Measurements from ENCODE around the gene ZNF385A.

GRCh38 chr12:54374562-54375258 lies 9.8 kb downstream of the ZNF385A start:
- TF ChIP-seq CTCF (IDR thresholded peaks at IDR 0.05) = no peak
- TF ChIP-seq POLR2A (IDR thresholded peaks at IDR 0.05) = no peak
- TF ChIP-seq POLR2AphosphoS5 (IDR thresholded peaks at IDR 0.05) = no peak
